ENCODE measurements around the gene TMBIM1.

- no peak for TF ChIP-seq CTCF (IDR thresholded peaks at IDR 0.05)
- no peak for TF ChIP-seq POLR2A (IDR thresholded peaks at IDR 0.05)
Measured at GRCh38 chr2:218341381-218341780, 49.1 kb upstream of the TMBIM1 start.
